Kidney (tissue), 14 donors: ENCODE results near the gene REG3A. TPM values are rescaled to one million over a fixed set of nuclear protein-coding genes. Genes with fewer than 3 reads are reported as not detected.
A peak's percentile ranks its signal among the peaks of the same experiment; 100 is the strongest.

Experiments
- DNase-seq, 5 donors: peaks; one replicate each; pipeline ENCODE4 v3.0.0-alpha.2; 2013 to 2020
- FAIRE-seq: peaks from 2 replicates; lab custom pipeline; 2012; peaks lifted over from hg19 to GRCh38; lab: Jason Lieb, UNC
- H3K27ac ChIP-seq, 2 donors: one replicate each; pipeline ENCODE4 v1.7.0; 2013; ENCODE audit warnings: low read depth in 2 of 2, low read length in 2 of 2, inconsistent platforms in 1 of 2
- H3K27me3 ChIP-seq: one replicate; pipeline ENCODE4 v1.7.1; 2013; ENCODE audit warnings: low read length, inconsistent platforms; ENCODE audit not compliant: control insufficient read depth, insufficient read depth
- H3K36me3 ChIP-seq, 3 donors: one replicate each; pipeline versions ENCODE4 v1.7.0 to v1.7.1; 2013; ENCODE audit warnings: low read length in 3 of 3, control low read depth in 1 of 3, inconsistent platforms in 1 of 3; ENCODE audit not compliant: insufficient read depth in 3 of 3, control insufficient read depth in 2 of 3
- H3K4me1 ChIP-seq, 3 donors: one replicate each; pipeline versions ENCODE4 v1.7.0 to v1.7.1; 2013; ENCODE audit warnings: low read length in 3 of 3, inconsistent platforms in 1 of 3, low read depth in 1 of 3; ENCODE audit not compliant: control insufficient read depth in 2 of 3, insufficient read depth in 2 of 3
- H3K4me3 ChIP-seq, 3 donors: one replicate each; pipeline versions ENCODE4 v1.7.0 to v1.8.1; 2013; ENCODE audit warnings: low read length in 3 of 3, control low read depth in 1 of 3, inconsistent platforms in 1 of 3
- H3K9ac ChIP-seq, 3 donors: one replicate each; pipeline versions ENCODE4 v1.7.0 to v1.7.1; 2013; ENCODE audit warnings: low read length in 3 of 3, control low read depth in 1 of 3, inconsistent platforms in 1 of 3
- H3K9me3 ChIP-seq, 3 donors: one replicate each; pipeline versions ENCODE4 v1.7.0 to v1.7.1; 2013; ENCODE audit warnings: low read length in 3 of 3, control low read depth in 1 of 3, inconsistent platforms in 1 of 3; ENCODE audit not compliant: control insufficient read depth in 2 of 3, insufficient read depth in 1 of 3
- CTCF ChIP-seq: IDR thresholded peaks from 3 replicates; pipeline ENCODE4 v1.5.1; 2012; ENCODE audit warnings: mild to moderate bottlenecking, moderate library complexity, borderline replicate concordance; ENCODE audit not compliant: insufficient read depth; ENCODE audit errors: extremely low read depth
- intact Hi-C: fragments of 100-400 bp; cut with DNase I; formaldehyde crosslinking; loops from one replicate; pipeline ENCODE4 v1.11.1; 2022
- polyA plus RNA-seq: library from polyadenylated mRNA; stranded (reverse); fragments of 350-450 nt; fragmentation: Illumina TruSeq; extraction: RNeasy Lipid Tissue Mini Kit (QIAGEN cat#74804); gene quantifications from one replicate; pipeline ENCODE4 v1.2.3, GENCODE V29; 2014; ENCODE audit warnings: low read depth, low replicate concordance; ENCODE audit not compliant: insufficient read depth
- total RNA-seq: library from RNA; stranded (reverse); fragmentation: NEBNext Ultra II Directional; extraction: Animal tissue kit (Norgen Biotek cat#: 25700); gene quantifications from one replicate; pipeline ENCODE4 v1.2.1, GENCODE V29; 2021
- donor health status: control.
- donor health status: control.
- donor health status: control.
- donor health status: control.
- donor health status: control.
- donor health status: DM: yes; HTN: yes; CAD: no.
- donor health status: Normal renal cell carcinoma (clear cell type).

The REG3A gene
- total and polyA plus RNA-seq, 2 donors from 2014 or later, result not detected

DNA sequence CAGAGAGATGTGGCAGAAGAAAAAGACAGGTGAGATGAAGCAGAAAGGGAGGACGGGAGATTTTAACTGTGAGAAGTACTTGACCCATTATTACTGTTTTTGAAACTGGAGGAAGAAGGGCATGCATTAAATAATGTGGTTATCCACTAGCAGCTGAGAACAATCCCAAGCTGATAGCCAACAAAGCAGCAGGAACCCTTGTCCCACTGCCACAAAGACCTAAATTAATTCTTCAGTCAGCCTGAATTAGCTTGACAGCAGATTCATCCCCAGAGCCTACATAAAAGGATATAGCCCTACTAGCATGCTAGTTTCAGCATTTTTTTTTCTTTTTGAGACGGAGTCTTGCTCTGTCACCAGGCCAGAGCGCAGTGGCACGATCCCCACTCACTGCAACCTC lies 19.5 kb upstream of the REG3A start:
- no peak overlapping the region for H3K27ac ChIP-seq
- intact Hi-C loops, result no loop called here
- H3K4me3 ChIP-seq, result no peak overlapping the region
- no peak for DNase-seq
- no peaks in the 10 kb centered on the region for H3K4me1 ChIP-seq
- H3K36me3 ChIP-seq, result no peaks in the 10 kb centered on the region
- H3K9ac ChIP-seq, result no peak overlapping the region
- no peak for TF ChIP-seq CTCF
- H3K27me3 ChIP-seq, result no peaks in the 10 kb centered on the region
- FAIRE-seq, result no peak
- no peaks in the 10 kb centered on the region for H3K9me3 ChIP-seq

- Histone ChIP-seq H3K27ac (no peak overlapping the region), H3K9me3 (peaks cover 0 to under 1% (median 0%) of the 10 kb centered on the region in 3 donors), H3K36me3 (no peaks in the 10 kb centered on the region), H3K4me3 (no peak overlapping the region), H3K9ac (no peak overlapping the region), H3K27me3 (no peaks in the 10 kb centered on the region), H3K4me1 (no peaks in the 10 kb centered on the region)
- FAIRE-seq (no peak), DNase-seq (no peak)
- intact Hi-C loops, result no loop called here
- TF ChIP-seq CTCF, result no peak
These were observed 18.6 kb upstream of the REG3A start for GRCh38 chr2:79178076-79178674.

DNA sequence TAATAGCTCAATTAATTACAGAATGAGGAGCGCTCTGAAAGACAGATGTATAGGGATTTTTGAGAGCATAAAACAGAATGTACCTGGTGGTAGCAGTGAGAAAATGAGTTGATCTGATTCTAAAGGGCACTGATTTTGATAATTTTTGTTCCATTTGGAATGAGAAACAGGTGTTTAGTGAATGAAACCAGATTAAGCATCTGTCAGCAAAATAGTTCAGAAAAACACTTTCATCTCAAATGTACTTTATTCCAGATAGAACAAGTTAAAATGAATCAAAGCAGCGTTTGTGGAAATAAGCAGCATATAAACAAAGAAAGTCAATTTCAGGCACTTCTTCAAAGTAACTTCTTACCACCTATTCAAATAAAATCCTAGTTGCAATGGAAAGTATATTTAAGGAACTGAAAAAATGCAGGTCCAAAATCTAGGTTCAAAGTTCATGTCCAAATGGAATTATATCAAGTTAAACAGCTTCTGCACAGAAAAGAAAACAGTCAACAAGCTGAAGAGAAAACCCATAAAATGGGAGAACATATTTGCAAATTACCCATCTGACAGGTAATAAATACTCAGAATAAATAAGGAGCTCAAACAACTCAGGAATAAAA lies 11.9 kb upstream of the REG3A start:
- Histone ChIP-seq H3K27ac (no peak overlapping the region), H3K9me3 (peaks cover 0 to 3% (median 0%) of the 10 kb centered on the region in 3 donors), H3K27me3 (no peaks in the 10 kb centered on the region), H3K4me1 (no peaks in the 10 kb centered on the region), H3K9ac (no peak overlapping the region), H3K36me3 (no peaks in the 10 kb centered on the region), H3K4me3 (no peak overlapping the region)
- no peak for TF ChIP-seq CTCF
- FAIRE-seq, result no peak
- no peak for DNase-seq
- intact Hi-C loops, result no loop called here

GRCh38 chr2:79162801-79163200 lies 3.2 kb upstream of the REG3A start:
- Histone ChIP-seq H3K9me3 (no peaks in the 10 kb centered on the region), H3K27me3 (no peaks in the 10 kb centered on the region), H3K4me1 (no peaks in the 10 kb centered on the region), H3K36me3 (no peaks in the 10 kb centered on the region), H3K9ac (no peak overlapping the region), H3K4me3 (no peak overlapping the region), H3K27ac (no peak overlapping the region)
- FAIRE-seq, result peak; percentile 96
- no peak for DNase-seq
- intact Hi-C loops, result no loop called here
- no peak for TF ChIP-seq CTCF
